ENCODE data around the gene GTF3C2. TPM values are rescaled to one million over a fixed set of nuclear protein-coding genes. Genes with fewer than 3 reads are reported as not detected.

GTF3C2 gene
- total RNA-seq, 4 donors from 2014 or later: 54.3 to 125 (median 62.9) TPM

DNA sequence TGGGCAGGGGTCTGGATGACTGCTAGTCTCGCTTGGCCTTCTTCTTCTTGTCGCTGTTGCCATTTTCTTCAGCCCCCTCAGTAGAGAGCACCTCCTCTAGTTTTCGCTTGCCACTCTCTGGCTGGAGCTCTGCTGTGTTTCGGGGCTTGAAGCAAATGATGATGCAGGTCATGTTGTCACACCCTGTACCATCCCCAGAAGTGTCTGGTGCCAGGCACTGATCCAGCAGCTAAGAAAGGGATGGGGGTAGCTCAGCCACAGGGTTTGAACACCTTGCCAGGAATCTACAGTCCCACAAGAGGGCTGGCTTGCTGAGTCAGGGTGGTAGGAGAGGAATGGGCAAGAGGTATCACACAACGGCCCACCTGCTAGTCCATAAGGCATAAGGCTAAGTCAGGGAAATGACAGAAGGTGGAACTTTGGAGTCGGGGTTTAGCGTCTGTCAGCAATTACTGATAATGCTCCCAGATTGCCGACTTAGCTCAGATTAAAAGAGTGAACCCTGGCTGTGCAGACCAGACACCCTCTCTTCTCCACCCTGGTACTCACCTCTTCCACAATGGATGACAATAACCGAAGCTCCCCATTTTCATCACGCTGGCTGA lies 25.1 kb upstream of the GTF3C2 start:
- DNase-seq (ENCODE audit: low spot score in 2 of 2): no peak
- 86 to 91% methylated on average over 10 of the region's 10 CpGs for whole genome bisulfite sequencing, 2 donors
- H3K4me3 ChIP-seq (ENCODE audit: low read depth, poor library complexity, severe bottlenecking): no peak overlapping the region
- no peak for TF ChIP-seq POLR2A (IDR thresholded peaks at IDR 0.05)
- TF ChIP-seq, protein P1, sequence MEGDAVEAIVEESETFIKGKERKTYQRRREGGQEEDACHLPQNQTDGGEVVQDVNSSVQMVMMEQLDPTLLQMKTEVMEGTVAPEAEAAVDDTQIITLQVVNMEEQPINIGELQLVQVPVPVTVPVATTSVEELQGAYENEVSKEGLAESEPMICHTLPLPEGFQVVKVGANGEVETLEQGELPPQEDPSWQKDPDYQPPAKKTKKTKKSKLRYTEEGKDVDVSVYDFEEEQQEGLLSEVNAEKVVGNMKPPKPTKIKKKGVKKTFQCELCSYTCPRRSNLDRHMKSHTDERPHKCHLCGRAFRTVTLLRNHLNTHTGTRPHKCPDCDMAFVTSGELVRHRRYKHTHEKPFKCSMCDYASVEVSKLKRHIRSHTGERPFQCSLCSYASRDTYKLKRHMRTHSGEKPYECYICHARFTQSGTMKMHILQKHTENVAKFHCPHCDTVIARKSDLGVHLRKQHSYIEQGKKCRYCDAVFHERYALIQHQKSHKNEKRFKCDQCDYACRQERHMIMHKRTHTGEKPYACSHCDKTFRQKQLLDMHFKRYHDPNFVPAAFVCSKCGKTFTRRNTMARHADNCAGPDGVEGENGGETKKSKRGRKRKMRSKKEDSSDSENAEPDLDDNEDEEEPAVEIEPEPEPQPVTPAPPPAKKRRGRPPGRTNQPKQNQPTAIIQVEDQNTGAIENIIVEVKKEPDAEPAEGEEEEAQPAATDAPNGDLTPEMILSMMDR (IDR thresholded peaks at IDR 0.05): no peak
- intact Hi-C loops (cut with DNase I; ENCODE audit: low total_unique reads): no loop called here

DNA sequence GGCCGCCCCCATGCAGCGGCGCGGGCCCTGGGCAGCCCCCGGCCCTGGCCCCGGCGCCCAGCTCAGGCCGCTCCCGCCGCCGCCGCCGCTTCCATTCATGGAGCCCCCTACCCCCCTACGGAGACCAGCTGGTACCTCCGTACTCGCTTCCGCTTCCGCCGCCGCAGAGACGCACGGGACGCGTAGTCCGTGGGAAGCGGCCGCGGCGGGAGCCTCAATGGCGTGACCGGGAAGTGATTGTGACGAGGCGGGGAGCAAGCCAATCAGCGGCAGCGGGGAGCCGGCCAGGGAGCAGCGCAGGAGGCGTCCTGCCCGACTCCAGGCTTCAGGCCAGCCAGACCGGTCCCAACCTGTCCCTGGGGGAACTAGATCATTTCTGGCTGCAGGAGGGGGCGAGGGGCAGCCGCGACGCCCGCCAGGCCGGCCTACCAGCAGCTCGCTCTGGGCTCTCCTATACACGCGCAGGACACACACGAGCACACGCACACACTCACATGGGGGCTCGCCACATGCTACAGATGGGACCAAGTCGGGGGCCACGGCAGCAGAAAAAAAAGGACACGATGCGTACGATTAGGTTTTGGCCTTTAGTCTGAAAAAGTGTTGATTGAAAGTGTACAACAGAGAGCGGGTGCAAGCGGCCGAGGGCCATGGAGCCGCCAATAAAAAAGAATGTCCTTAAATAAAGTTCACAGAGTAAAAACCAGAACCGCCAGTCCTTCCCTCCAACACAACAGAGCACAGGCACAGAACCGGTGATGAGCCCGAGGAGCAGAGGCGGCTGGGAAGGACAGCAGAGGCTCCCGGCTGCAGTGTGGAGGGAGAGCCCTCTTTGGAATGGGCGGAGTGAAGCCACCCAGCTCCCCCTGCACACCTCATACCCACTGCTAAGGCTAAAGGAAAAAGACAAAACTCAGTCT lies 24.3 kb upstream of the GTF3C2 start, which contains the start of gene ZNF513:
ZNF513 (minus strand) TSS at position 109 of the 920 bp plus-strand sequence. CDS start 208 bp downstream, outside the sequence.
- TF ChIP-seq, protein P1 (IDR thresholded peaks at IDR 0.05): no peak
- no peak for TF ChIP-seq POLR2A (IDR thresholded peaks at IDR 0.05)
- peak within 1 kb of the TSS; percentile 56 for H3K4me3 ChIP-seq (ENCODE audit: low read depth, poor library complexity, severe bottlenecking)
- 8 to 9% methylated on average over 53 to 63 of the region's 67 CpGs for WGBS, 2 donors
- DNase-seq (ENCODE audit: low spot score in 2 of 2): peak; percentile 95 to 99
- intact Hi-C loops (cut with DNase I; ENCODE audit: low total_unique reads): no loop called here

DNA sequence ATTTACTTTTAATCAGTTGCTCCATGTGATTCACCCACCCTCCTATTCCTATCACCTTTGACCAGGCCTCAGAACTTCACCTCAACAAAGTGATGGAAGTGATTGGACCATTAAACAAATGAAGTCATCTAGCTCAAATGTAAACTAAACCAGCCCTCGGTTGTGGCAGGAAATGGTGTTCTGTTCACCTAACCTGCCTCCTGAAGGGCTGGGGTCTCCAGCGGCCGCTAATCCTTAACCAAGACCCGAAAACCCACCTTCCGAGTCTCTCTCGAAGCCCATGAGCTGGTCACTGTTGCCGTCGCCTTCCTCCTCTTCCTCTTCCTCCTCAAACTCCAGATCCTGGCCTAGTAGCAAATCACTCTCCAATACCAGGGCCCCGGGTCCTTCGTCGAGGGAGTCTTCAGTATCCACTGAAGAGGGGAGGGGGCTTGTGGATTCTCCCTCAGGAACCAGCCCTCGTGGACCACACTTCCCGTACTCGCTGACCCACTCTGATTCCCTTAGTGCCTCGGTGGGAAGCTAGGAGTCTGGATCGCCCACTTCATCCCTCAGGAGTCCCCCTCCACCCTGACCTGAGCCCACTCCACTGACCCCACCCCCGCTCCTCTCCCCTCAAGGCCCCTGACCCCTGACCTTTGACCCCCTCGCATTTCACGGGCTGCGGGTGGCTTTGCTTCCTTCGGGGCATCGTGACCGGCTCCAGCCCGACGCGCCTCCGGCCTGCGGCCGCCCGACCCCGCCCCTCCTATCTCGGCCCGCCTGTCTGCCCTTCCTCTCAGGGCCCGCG lies 23.5 kb upstream of the GTF3C2 start:
- no peak for TF ChIP-seq POLR2A (IDR thresholded peaks at IDR 0.05)
- TF ChIP-seq, protein P1 (IDR thresholded peaks at IDR 0.05): no peak
- intact Hi-C loops (cut with DNase I; ENCODE audit: low total_unique reads): no loop called here
- H3K4me3 ChIP-seq (ENCODE audit: low read depth, poor library complexity, severe bottlenecking): peak overlapping the region; percentile 56
- 1 to 2% methylated on average over 23 to 35 of the region's 35 CpGs for WGBS, 2 donors
- peak; percentile 73 to 94 for DNase-seq (ENCODE audit: low spot score in 2 of 2)

DNA sequence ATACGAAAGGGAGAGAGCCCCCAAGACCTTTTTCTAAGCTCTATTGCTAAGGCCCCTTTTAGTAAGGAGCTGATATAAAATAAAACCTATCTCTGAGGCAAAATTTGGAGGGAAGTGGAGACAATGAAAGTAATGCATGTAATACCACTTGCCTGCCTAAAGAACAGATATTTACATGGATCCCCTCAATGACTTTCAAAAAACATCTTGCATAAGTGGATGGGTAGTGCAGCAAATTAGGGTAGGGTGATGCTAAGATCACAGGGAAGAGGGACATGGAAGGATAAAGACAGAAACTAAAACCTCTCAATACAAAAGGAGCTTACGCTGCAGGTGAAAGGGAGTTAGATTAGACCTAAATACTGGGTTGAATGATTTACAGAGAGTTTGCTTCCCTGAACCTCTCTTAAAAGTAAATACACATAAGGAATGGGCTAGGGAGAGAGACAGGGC lies 22.8 kb upstream of the GTF3C2 start:
- H3K4me3 ChIP-seq (ENCODE audit: low read depth, poor library complexity, severe bottlenecking): no peak overlapping the region
- DNase-seq (ENCODE audit: low spot score in 2 of 2): no peak
- 84 to 87% methylated on average over 2 of the region's 2 CpGs for WGBS, 2 donors
- TF ChIP-seq, protein P1 (IDR thresholded peaks at IDR 0.05): no peak
- no peak for TF ChIP-seq POLR2A (IDR thresholded peaks at IDR 0.05)
- intact Hi-C loops (cut with DNase I; ENCODE audit: low total_unique reads): no loop called here

DNA sequence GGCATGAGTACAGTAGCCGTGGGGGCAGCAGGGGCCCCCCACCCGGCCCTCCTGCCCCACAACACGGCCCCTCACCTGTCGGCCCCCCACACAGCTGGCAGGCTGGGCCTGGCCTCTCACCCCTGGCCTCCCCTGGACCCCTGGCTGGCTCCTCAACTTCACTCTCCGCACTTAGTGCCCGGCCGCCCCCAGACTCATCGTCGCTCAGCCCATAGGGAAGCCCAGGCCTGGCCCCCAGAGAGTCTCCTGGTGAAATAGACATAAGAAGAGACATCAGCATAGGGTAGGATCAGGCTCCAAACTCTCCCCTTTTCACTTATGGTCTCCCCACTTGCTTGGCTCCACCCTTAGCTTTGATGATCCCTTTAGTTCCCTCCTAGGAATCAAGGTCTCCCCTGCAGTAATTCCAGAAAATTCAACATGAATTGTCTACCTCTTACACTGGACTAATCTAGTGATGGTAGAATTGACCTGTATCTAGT lies 22.3 kb upstream of the GTF3C2 start:
- DNase-seq (ENCODE audit: low spot score in 2 of 2): no peak
- H3K4me3 ChIP-seq (ENCODE audit: low read depth, poor library complexity, severe bottlenecking): no peak overlapping the region
- TF ChIP-seq, protein P1 (IDR thresholded peaks at IDR 0.05): no peak
- no peak for TF ChIP-seq POLR2A (IDR thresholded peaks at IDR 0.05)
- intact Hi-C loops (cut with DNase I; ENCODE audit: low total_unique reads): no loop called here
- WGBS, 2 donors: 87 to 94% methylated on average over 7 to 8 of the region's 9 CpGs
